NCI-H146 treated with DMSO at 0.1 percent for 48 hours (cell line): ENCODE measurements around the gene NEURL2.
"Not testable (repeated sequence)": the region's sequence is repeated elsewhere in the genome, so short reads cannot be mapped to it uniquely, and the experiment has no call there.

ENCODE experiments used
- DNase-seq: peaks from one replicate; lab custom pipeline; 2025; ENCODE audit not compliant: unreplicated experiment; lab: John Stamatoyannopoulos, UW

Gene NEURL2

GRCh38 chr20:45901332-45901731 lies 10.3 kb upstream of the NEURL2 start:
- DNase-seq, result not testable (repeated sequence)

GRCh38 chr20:45899046-45899835 lies 8.2 kb upstream of the NEURL2 start:
- DNase-seq, result no peak

GRCh38 chr20:45898285-45898684 lies 7.3 kb upstream of the NEURL2 start:
- no peak for DNase-seq

GRCh38 chr20:45897692-45898091 lies 6.7 kb upstream of the NEURL2 start:
- DNase-seq, result no peak

- no peak for DNase-seq
Observed at GRCh38 chr20:45897289-45897688, 6.3 kb upstream of the NEURL2 start.

GRCh38 chr20:45896641-45897161 lies 5.7 kb upstream of the NEURL2 start:
- no peak for DNase-seq

GRCh38 chr20:45894797-45895196 lies 3.8 kb upstream of the NEURL2 start:
- no peak for DNase-seq

- DNase-seq, result no peak
Observed at GRCh38 chr20:45893831-45894230, 2.8 kb upstream of the NEURL2 start.

GRCh38 chr20:45892828-45893500 lies 2.0 kb upstream of the NEURL2 start:
- no peak for DNase-seq

GRCh38 chr20:45892049-45892825 lies 1.2 kb upstream of the NEURL2 start:
- DNase-seq, result no peak

GRCh38 chr20:45890077-45890984 lies 677 bp downstream of the NEURL2 start:
- peak; percentile 75 for DNase-seq

- no peak for DNase-seq
Observed at GRCh38 chr20:45888681-45889080, 2.3 kb downstream of the NEURL2 start.

- no peak for DNase-seq
Observed at GRCh38 chr20:45887346-45887715, 3.7 kb downstream of the NEURL2 start, which contains the start of gene SPATA25. Gene SPATA25 (minus strand): TSS chr20:45887622. CDS start chr20:45887590, 32 bp downstream.

- no peak for DNase-seq
Observed at GRCh38 chr20:45886590-45887345, 4.2 kb downstream of the NEURL2 start.

- DNase-seq, result no peak
Observed at GRCh38 chr20:45883100-45883469, 7.9 kb downstream of the NEURL2 start.

GRCh38 chr20:45882469-45883099 lies 8.4 kb downstream of the NEURL2 start:
- DNase-seq, result no peak

- peak; percentile 97 for DNase-seq
Observed at GRCh38 chr20:45880988-45881788, 9.8 kb downstream of the NEURL2 start, which contains the start of gene ZSWIM1. Gene ZSWIM1 (plus strand): TSS chr20:45881227. CDS start chr20:45882593, 1,366 bp downstream.

- no peak for DNase-seq
Observed at GRCh38 chr20:45878076-45878761, 12.8 kb downstream of the NEURL2 start.
